Measurements from ENCODE around the gene KLHL33.

Gene KLHL33

GRCh38 chr14:20440465-20440864 is 4.5 kb upstream of the KLHL33 start:
- DNase-seq (ENCODE audit: extremely low read depth, low read depth), result no peak
- no peak for TF ChIP-seq CTCF (IDR thresholded peaks at IDR 0.05; ENCODE audit: low read depth, low read length)

GRCh38 chr14:20438664-20439063 is 2.7 kb upstream of the KLHL33 start:
- no peak for TF ChIP-seq CTCF (IDR thresholded peaks at IDR 0.05; ENCODE audit: low read depth, low read length)
- no peak for DNase-seq (ENCODE audit: extremely low read depth, low read depth)

GRCh38 chr14:20436363-20436755 is 393 bp upstream of the KLHL33 start:
- no peak for DNase-seq (ENCODE audit: extremely low read depth, low read depth)

GRCh38 chr14:20434701-20435581 is 1.0 kb downstream of the KLHL33 start:
- no peak for DNase-seq (ENCODE audit: extremely low read depth, low read depth)
- TF ChIP-seq CTCF (IDR thresholded peaks at IDR 0.05; ENCODE audit: low read depth, low read length), result no peak

More at GRCh38 chr14:20436363-20436755, 393 bp upstream of the KLHL33 start:
- no peak for TF ChIP-seq CTCF (IDR thresholded peaks at IDR 0.05; ENCODE audit: low read depth, low read length)

GRCh38 chr14:20429801-20430669 is 5.9 kb downstream of the KLHL33 start:
- TF ChIP-seq CTCF (IDR thresholded peaks at IDR 0.05; ENCODE audit: low read depth, low read length), result no peak

GRCh38 chr14:20428802-20429201 is 7.2 kb downstream of the KLHL33 start:
- DNase-seq (ENCODE audit: extremely low read depth, low read depth), result no peak
- TF ChIP-seq CTCF (IDR thresholded peaks at IDR 0.05; ENCODE audit: low read depth, low read length), result no peak

More at GRCh38 chr14:20429801-20430669, 5.9 kb downstream of the KLHL33 start:
- no peak for DNase-seq (ENCODE audit: extremely low read depth, low read depth)

- no peak for TF ChIP-seq CTCF (IDR thresholded peaks at IDR 0.05; ENCODE audit: low read depth, low read length)
- DNase-seq (ENCODE audit: extremely low read depth, low read depth), result no peak
These were observed 8.0 kb downstream of the KLHL33 start for GRCh38 chr14:20428010-20428365.
